ENCODE data around the gene ENOX1.

Gene ENOX1

DNA sequence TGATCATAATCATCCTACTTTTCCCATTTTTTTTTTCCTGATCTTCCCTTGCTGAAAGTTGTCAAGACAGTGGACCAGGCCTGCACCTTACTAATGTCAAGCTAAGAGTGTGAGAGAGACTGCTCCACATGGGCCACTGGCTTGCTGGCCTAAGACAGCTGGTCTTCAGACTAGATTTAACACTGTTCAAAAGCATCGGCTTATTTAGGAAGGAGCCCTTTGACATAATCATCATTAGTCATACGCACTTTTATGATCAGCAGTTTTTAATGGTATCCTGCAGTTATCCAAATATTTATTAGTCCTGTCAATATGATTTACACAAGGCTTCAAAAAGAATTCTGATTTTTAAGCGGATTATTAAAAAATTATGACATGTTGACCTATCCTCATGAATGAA is 492.8 kb downstream of the ENOX1 start:
- Histone ChIP-seq H3K27ac (ENCODE audit: low read depth, low read length, poor library complexity, severe bottlenecking) (no peak overlapping the region), H3K4me3 (ENCODE audit: low read depth, low read length, poor library complexity, severe bottlenecking) (no peak overlapping the region), H2AFZ (ENCODE audit: low read length) (no peak overlapping the region), H3K9ac (ENCODE audit: low read length) (no peak overlapping the region), H3K4me1 (ENCODE audit: insufficient read depth, low read length, severe bottlenecking) (no peaks in the 10 kb centered on the region), H3K9me2 (ENCODE audit: low read depth, low read length) (no peaks in the 10 kb centered on the region), H3K4me2 (ENCODE audit: low read length) (no peak overlapping the region), H3K79me2 (ENCODE audit: insufficient read depth, low read length) (no peaks in the 10 kb centered on the region), H3K9me3 (ENCODE audit: low read length) (no peaks in the 10 kb centered on the region), H3K36me3 (ENCODE audit: insufficient read depth, low read length) (no peaks in the 10 kb centered on the region), H3K27me3 (ENCODE audit: insufficient read depth, low read length) (0 out of 2 replicates have a peak, but pooled peaks cover 3% of the 10 kb centered on the region), H4K20me1 (ENCODE audit: insufficient read depth, low read length) (no peaks in the 10 kb centered on the region), H3F3A (ENCODE audit: insufficient read depth, low read length) (no peaks in the 10 kb centered on the region)
- TF ChIP-seq EZH2 (IDR thresholded peaks at IDR 0.05; ENCODE audit: borderline replicate concordance, low read length) = no peak
- TF ChIP-seq, protein P1, sequence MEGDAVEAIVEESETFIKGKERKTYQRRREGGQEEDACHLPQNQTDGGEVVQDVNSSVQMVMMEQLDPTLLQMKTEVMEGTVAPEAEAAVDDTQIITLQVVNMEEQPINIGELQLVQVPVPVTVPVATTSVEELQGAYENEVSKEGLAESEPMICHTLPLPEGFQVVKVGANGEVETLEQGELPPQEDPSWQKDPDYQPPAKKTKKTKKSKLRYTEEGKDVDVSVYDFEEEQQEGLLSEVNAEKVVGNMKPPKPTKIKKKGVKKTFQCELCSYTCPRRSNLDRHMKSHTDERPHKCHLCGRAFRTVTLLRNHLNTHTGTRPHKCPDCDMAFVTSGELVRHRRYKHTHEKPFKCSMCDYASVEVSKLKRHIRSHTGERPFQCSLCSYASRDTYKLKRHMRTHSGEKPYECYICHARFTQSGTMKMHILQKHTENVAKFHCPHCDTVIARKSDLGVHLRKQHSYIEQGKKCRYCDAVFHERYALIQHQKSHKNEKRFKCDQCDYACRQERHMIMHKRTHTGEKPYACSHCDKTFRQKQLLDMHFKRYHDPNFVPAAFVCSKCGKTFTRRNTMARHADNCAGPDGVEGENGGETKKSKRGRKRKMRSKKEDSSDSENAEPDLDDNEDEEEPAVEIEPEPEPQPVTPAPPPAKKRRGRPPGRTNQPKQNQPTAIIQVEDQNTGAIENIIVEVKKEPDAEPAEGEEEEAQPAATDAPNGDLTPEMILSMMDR (IDR thresholded peaks at IDR 0.05; ENCODE audit: low read length) = no peak

DNA sequence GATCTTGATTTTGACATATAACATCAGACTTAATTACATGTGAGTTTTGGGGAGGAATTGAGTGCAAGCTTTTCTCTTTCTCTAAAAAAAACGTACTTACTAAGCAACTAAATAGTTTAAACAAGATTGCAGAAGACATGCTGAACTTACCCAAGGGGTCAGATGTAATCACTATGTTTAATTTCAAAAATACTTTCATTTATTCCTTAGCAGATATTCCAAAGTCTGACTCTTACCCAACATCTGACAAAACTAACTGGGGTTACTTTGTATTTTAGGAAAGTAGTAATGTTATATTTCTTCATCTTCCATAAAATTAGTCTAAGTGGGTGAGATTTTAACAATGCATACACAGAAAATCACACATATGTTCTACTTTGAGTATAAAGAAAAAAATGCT is 493.2 kb downstream of the ENOX1 start:
- Histone ChIP-seq H3K9me2 (ENCODE audit: low read depth, low read length) (no peaks in the 10 kb centered on the region), H3K27ac (ENCODE audit: low read depth, low read length, poor library complexity, severe bottlenecking) (no peak overlapping the region), H3K9ac (ENCODE audit: low read length) (no peak overlapping the region), H3F3A (ENCODE audit: insufficient read depth, low read length) (no peaks in the 10 kb centered on the region), H3K36me3 (ENCODE audit: insufficient read depth, low read length) (no peaks in the 10 kb centered on the region), H4K20me1 (ENCODE audit: insufficient read depth, low read length) (no peaks in the 10 kb centered on the region), H3K4me3 (ENCODE audit: low read depth, low read length, poor library complexity, severe bottlenecking) (no peak overlapping the region), H3K9me3 (ENCODE audit: low read length) (no peaks in the 10 kb centered on the region), H3K27me3 (ENCODE audit: insufficient read depth, low read length) (0 out of 2 replicates have a peak, but pooled peaks cover 1% of the 10 kb centered on the region), H2AFZ (ENCODE audit: low read length) (no peak overlapping the region), H3K4me2 (ENCODE audit: low read length) (no peak overlapping the region), H3K79me2 (ENCODE audit: insufficient read depth, low read length) (no peaks in the 10 kb centered on the region), H3K4me1 (ENCODE audit: insufficient read depth, low read length, severe bottlenecking) (no peaks in the 10 kb centered on the region)
- no peak for TF ChIP-seq EZH2 (IDR thresholded peaks at IDR 0.05; ENCODE audit: borderline replicate concordance, low read length)
- TF ChIP-seq, protein P1 (IDR thresholded peaks at IDR 0.05; ENCODE audit: low read length) = no peak

DNA sequence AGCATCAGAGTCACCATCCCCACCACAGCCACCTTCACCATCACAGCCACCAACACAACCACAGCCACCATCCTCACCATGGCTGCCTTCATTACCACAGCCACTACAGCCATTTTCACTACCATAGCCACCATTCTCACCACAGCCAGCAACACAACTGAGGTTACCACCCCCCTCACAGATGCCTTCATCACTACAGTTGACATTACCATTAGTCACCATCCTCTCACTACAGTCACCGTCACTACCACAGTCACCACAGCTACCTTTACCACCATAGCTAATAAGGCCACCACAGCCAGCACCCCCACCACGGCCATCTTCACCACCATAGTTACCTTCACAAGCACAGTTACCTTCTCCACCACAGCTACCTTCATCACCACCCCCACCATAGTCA is 493.8 kb downstream of the ENOX1 start:
- Histone ChIP-seq H3K9me3 (ENCODE audit: low read length) (no peaks in the 10 kb centered on the region), H3K9me2 (ENCODE audit: low read depth, low read length) (no peaks in the 10 kb centered on the region), H3K4me2 (ENCODE audit: low read length) (no peak overlapping the region)

More for the DNA sequence above, 493.8 kb downstream of the ENOX1 start:
- Histone ChIP-seq H4K20me1 (ENCODE audit: insufficient read depth, low read length) (no peaks in the 10 kb centered on the region), H3K4me3 (ENCODE audit: low read depth, low read length, poor library complexity, severe bottlenecking) (no peak overlapping the region), H3K4me1 (ENCODE audit: insufficient read depth, low read length, severe bottlenecking) (no peaks in the 10 kb centered on the region), H3K36me3 (ENCODE audit: insufficient read depth, low read length) (no peaks in the 10 kb centered on the region), H2AFZ (ENCODE audit: low read length) (no peak overlapping the region), H3F3A (ENCODE audit: insufficient read depth, low read length) (no peaks in the 10 kb centered on the region), H3K27me3 (ENCODE audit: insufficient read depth, low read length) (no peaks in the 10 kb centered on the region), H3K9ac (ENCODE audit: low read length) (no peak overlapping the region), H3K79me2 (ENCODE audit: insufficient read depth, low read length) (no peaks in the 10 kb centered on the region), H3K27ac (ENCODE audit: low read depth, low read length, poor library complexity, severe bottlenecking) (no peak overlapping the region)
- TF ChIP-seq EZH2 (IDR thresholded peaks at IDR 0.05; ENCODE audit: borderline replicate concordance, low read length) = no peak
- TF ChIP-seq, protein P1 (IDR thresholded peaks at IDR 0.05; ENCODE audit: low read length) = no peak

Measured in OCI-LY1 (cell line).